Tibial nerve (tissue), 4 donors: Measurements from ENCODE around the gene OR6X1. TPM values are rescaled to one million over a fixed set of nuclear protein-coding genes. Genes with fewer than 3 reads are reported as not detected.
"Not testable (repeated sequence)": the region's sequence is repeated elsewhere in the genome, so short reads cannot be mapped to it uniquely, and the experiment has no call there.

Source experiments
- DNase-seq, 2 donors: peaks; one replicate each; pipeline ENCODE4 v3.0.0-alpha.2; 2019; ENCODE audit warnings: low spot score in 2 of 2
- H3K27ac ChIP-seq, 4 donors: fragments of 200-600 bp; sonication (generic) in 3 of 4; one replicate each; pipeline ENCODE4 v1.5.1; 2017 to 2019; ENCODE audit warnings: mild to moderate bottlenecking in 1 of 4
- H3K27me3 ChIP-seq, 2 donors: fragments of 200-600 bp; sonication (generic) in 1 of 2; one replicate each; pipeline versions ENCODE4 v1.5.1 to v1.6.0; 2017 to 2019
- H3K36me3 ChIP-seq, 3 donors: fragments of 200-600 bp; sonication (generic); one replicate each; pipeline ENCODE4 v1.5.1; 2018 to 2019
- H3K4me1 ChIP-seq, 4 donors: fragments of 200-600 bp; sonication (generic) in 3 of 4; one replicate each; pipeline ENCODE4 v1.5.1; 2017 to 2019
- H3K4me3 ChIP-seq, 4 donors: fragments of 200-600 bp; sonication (generic) in 3 of 4; one replicate each; pipeline ENCODE4 v1.5.1; 2017 to 2019; ENCODE audit warnings: mild to moderate bottlenecking in 1 of 4, moderate library complexity in 1 of 4
- H3K9me3 ChIP-seq, 4 donors: fragments of 200-600 bp; sonication (generic) in 3 of 4; one replicate each; pipeline ENCODE4 v1.5.1; 2017 to 2019
- EP300 ChIP-seq, 2 donors: sonication (generic); formaldehyde crosslinking; IDR thresholded peaks; one replicate each; pipeline ENCODE4 v1.6.1; 2017; ENCODE audit warnings: antibody characterized with exemption in 2 of 2, mild to moderate bottlenecking in 1 of 2
- POLR2A ChIP-seq, 2 donors: fragments of 450-650 bp; IDR thresholded peaks; one replicate each; pipeline ENCODE4 v1.6.1; 2017; ENCODE audit warnings: antibody characterized with exemption in 2 of 2, mild to moderate bottlenecking in 2 of 2, moderate library complexity in 2 of 2
- WGBS, 2 donors: methylation state at CpG; one replicate each; pipeline ENCODE4 v1.1.5; 2018; 5-methylcytosine and 5-hydroxymethylcytosine counted together
- total RNA-seq, 4 donors: library from RNA; depleted of rRNA; stranded (reverse); fragments of >200 nt; gene quantifications; one replicate each; pipeline ENCODE4 v1.1.0, GENCODE V29; 2016
- TF ChIP-seq, protein P1 (sequence below), 5 experiments: fragments of 200-600 bp in 3 of 5; fragments of 450-650 bp in 2 of 5; sonication (generic) in 3 of 5; IDR thresholded peaks; one replicate each; pipeline ENCODE4 v1.5.1; 2016 to 2019; ENCODE audit warnings: antibody characterized with exemption in 5 of 5, mild to moderate bottlenecking in 3 of 5, moderate library complexity in 2 of 5

Gene OR6X1
- total RNA-seq, 4 donors from 2014 or later, result not detected

DNA sequence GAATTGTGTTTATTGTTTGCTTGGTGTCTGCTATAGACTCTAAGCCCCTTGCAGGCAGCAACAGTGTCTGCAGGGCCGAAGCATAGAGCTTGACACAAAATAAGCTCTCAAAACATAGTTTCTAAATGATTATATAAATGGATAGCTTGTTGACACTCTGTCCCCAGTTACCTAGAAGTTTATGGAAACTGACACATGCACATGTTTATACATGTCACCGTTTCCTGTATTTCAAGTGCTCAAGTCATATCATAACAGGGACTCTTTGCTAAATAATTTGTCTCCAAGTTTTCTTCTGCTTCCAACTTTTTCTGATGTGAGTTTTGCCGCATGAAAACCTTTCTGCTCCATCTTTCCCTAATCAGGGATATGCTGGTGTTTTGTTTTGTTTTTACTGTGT is 3.7 kb upstream of the OR6X1 start:
- Histone ChIP-seq H3K27me3 (no peaks in the 10 kb centered on the region), H3K4me3 (no peak overlapping the region), H3K9me3 (peaks cover 0 to 16% (median 1%) of the 10 kb centered on the region in 4 donors), H3K4me1 (no peaks in the 10 kb centered on the region), H3K36me3 (no peaks in the 10 kb centered on the region), H3K27ac (no peak overlapping the region)
- WGBS, 2 donors, result 81 to 82% methylated on average over 3 of the region's 3 CpGs
- no peak for DNase-seq
- TF ChIP-seq EP300 (IDR thresholded peaks at IDR 0.05) (no peak), POLR2A (IDR thresholded peaks at IDR 0.05) (no peak)
- TF ChIP-seq, protein P1, sequence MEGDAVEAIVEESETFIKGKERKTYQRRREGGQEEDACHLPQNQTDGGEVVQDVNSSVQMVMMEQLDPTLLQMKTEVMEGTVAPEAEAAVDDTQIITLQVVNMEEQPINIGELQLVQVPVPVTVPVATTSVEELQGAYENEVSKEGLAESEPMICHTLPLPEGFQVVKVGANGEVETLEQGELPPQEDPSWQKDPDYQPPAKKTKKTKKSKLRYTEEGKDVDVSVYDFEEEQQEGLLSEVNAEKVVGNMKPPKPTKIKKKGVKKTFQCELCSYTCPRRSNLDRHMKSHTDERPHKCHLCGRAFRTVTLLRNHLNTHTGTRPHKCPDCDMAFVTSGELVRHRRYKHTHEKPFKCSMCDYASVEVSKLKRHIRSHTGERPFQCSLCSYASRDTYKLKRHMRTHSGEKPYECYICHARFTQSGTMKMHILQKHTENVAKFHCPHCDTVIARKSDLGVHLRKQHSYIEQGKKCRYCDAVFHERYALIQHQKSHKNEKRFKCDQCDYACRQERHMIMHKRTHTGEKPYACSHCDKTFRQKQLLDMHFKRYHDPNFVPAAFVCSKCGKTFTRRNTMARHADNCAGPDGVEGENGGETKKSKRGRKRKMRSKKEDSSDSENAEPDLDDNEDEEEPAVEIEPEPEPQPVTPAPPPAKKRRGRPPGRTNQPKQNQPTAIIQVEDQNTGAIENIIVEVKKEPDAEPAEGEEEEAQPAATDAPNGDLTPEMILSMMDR (IDR thresholded peaks at IDR 0.05), result no peak

- no peaks in the 10 kb centered on the region for H3K27me3 ChIP-seq
- no peak overlapping the region for H3K4me3 ChIP-seq
- H3K4me1 ChIP-seq, result no peaks in the 10 kb centered on the region
- H3K9me3 ChIP-seq, result no peaks in the 10 kb centered on the region
- no peaks in the 10 kb centered on the region for H3K36me3 ChIP-seq
- WGBS, 2 donors, result 85 to 87% methylated on average over 3 of the region's 3 CpGs
- no peak overlapping the region for H3K27ac ChIP-seq
- TF ChIP-seq, protein P1 (IDR thresholded peaks at IDR 0.05), result no peak
- TF ChIP-seq EP300 (IDR thresholded peaks at IDR 0.05) (no peak), POLR2A (IDR thresholded peaks at IDR 0.05) (no peak)
- no peak for DNase-seq
Measured at GRCh38 chr11:123755813-123756212, 1.5 kb upstream of the OR6X1 start.

DNA sequence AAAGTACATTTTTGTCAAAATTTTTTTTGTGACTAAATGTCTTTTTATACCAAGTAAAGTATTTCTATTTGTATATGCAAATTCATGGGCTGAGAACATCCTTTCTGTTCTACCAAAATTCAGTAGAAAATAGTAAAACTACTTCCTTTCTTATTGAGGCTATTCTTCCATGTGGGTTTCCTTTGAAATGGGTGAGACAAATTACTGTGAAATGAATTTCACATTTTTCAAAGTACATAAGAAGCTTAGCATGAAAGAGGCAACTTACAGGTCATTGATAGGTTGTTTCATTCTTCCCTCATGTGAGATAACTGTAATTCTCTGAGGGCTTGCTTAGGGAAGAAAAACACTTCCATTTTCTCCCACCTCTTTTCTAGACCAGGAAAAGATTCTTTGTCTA is 1.0 kb upstream of the OR6X1 start:
- no peak overlapping the region for H3K27ac ChIP-seq
- no peaks in the 10 kb centered on the region for H3K36me3 ChIP-seq
- no peaks in the 10 kb centered on the region for H3K4me1 ChIP-seq
- no peak overlapping the region for H3K4me3 ChIP-seq
- DNase-seq, result no peak
- no peaks in the 10 kb centered on the region for H3K9me3 ChIP-seq
- TF ChIP-seq EP300 (IDR thresholded peaks at IDR 0.05), result no peak
- no peak for TF ChIP-seq POLR2A (IDR thresholded peaks at IDR 0.05)
- TF ChIP-seq, protein P1 (IDR thresholded peaks at IDR 0.05), result no peak
- no peaks in the 10 kb centered on the region for H3K27me3 ChIP-seq

GRCh38 chr11:123753110-123753509 is 1.2 kb downstream of the OR6X1 start:
- DNase-seq, result no peak
- no peaks in the 10 kb centered on the region for H3K9me3 ChIP-seq
- no peak overlapping the region for H3K4me3 ChIP-seq
- no peaks in the 10 kb centered on the region for H3K36me3 ChIP-seq
- H3K27ac ChIP-seq, result no peak overlapping the region
- TF ChIP-seq POLR2A (IDR thresholded peaks at IDR 0.05) (no peak), EP300 (IDR thresholded peaks at IDR 0.05) (no peak)
- TF ChIP-seq, protein P1 (IDR thresholded peaks at IDR 0.05), result no peak
- no peaks in the 10 kb centered on the region for H3K27me3 ChIP-seq
- no peaks in the 10 kb centered on the region for H3K4me1 ChIP-seq

GRCh38 chr11:123751781-123752180 is 2.5 kb downstream of the OR6X1 start:
- WGBS, 2 donors, result 43 to 54% methylated on average over 1 of the region's 1 CpG
- Histone ChIP-seq H3K9me3 (no peaks in the 10 kb centered on the region), H3K27me3 (no peaks in the 10 kb centered on the region), H3K4me1 (no peaks in the 10 kb centered on the region), H3K27ac (no peak overlapping the region), H3K36me3 (no peaks in the 10 kb centered on the region), H3K4me3 (no peak overlapping the region)
- no peak for DNase-seq
- TF ChIP-seq EP300 (IDR thresholded peaks at IDR 0.05) (no peak), POLR2A (IDR thresholded peaks at IDR 0.05) (no peak)
- TF ChIP-seq, protein P1 (IDR thresholded peaks at IDR 0.05), result no peak

DNA sequence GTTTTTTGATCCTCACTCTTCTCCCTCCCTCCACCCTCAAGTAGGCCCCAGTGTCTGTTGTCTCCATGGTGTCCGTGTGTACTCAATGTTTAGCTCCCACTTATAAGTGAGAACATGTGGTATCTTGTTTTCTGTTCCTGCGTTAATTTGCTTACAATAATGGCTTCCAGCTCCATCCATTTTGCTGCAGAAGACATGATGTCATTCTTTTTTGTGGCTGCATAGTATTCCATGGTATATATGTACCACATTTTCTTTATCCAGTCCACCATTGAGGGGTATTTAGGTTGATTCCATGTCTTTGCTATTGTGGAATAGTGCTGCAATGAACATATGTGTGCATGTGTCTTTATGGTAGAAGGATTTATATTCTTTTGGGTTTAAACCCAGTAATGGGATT is 6.0 kb downstream of the OR6X1 start:
- H3K9me3 ChIP-seq, H3K4me3 ChIP-seq, H3K4me1 ChIP-seq, H3K36me3 ChIP-seq, H3K27me3 ChIP-seq, DNase-seq, H3K27ac ChIP-seq: not testable (repeated sequence)
- WGBS, 2 donors, result 93 to 98% methylated on average over 2 of the region's 2 CpGs
